Spleen (tissue), 7 donors: ENCODE data around the gene CER1.
"Not testable (repeated sequence)": the region's sequence is repeated elsewhere in the genome, so short reads cannot be mapped to it uniquely, and the experiment has no call there.

ENCODE experiments used
- POLR2A ChIP-seq, 3 donors: fragments of 450-650 bp; IDR thresholded peaks; one replicate each; pipeline ENCODE4 v1.5.1; 2017; ENCODE audit warnings: antibody characterized with exemption in 3 of 3, mild to moderate bottlenecking in 1 of 3
- TF ChIP-seq, protein P1 (sequence below), 11 experiments: fragments of 200-600 bp in 7 of 11; fragments of 450-650 bp in 4 of 11; sonication (generic) in 4 of 11; IDR thresholded peaks in 8 of 11; conservative IDR thresholded peaks in 3 of 11; 1 replicate in 7 of 11; 2 replicates in 4 of 11; pipeline versions ENCODE4 v1.4.0 to v1.8.0; 2016 to 2021; ENCODE audit warnings: antibody characterized with exemption in 11 of 11, inconsistent platforms in 4 of 11, mild to moderate bottlenecking in 1 of 11
- donor health status: DM: no; HTN: no; CAD: no; lungs with moderate emphysema.
- donor health status: DM: no; HTN: no; CAD: no.
- donor health status: DM: no; HTN: no; CAD: no.

DNA sequence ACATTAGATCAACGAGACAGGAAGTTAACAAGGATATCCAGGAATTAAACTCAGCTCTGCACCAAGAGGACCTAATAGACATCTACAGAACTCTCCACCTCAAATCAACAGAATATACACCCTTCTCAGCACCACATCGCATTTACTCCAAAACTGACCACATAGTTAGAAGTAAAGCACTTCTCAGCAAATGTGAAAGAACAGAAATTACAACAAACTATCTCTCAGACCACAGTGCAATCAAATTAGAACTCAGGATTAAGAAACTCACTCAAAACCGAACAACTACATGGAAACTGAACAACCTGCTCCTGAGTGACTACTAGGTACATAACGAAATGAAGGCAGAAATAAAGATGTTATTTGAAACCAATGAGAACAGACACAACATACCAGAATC lies 39.9 kb downstream of the CER1 start:
- TF ChIP-seq, protein P1, sequence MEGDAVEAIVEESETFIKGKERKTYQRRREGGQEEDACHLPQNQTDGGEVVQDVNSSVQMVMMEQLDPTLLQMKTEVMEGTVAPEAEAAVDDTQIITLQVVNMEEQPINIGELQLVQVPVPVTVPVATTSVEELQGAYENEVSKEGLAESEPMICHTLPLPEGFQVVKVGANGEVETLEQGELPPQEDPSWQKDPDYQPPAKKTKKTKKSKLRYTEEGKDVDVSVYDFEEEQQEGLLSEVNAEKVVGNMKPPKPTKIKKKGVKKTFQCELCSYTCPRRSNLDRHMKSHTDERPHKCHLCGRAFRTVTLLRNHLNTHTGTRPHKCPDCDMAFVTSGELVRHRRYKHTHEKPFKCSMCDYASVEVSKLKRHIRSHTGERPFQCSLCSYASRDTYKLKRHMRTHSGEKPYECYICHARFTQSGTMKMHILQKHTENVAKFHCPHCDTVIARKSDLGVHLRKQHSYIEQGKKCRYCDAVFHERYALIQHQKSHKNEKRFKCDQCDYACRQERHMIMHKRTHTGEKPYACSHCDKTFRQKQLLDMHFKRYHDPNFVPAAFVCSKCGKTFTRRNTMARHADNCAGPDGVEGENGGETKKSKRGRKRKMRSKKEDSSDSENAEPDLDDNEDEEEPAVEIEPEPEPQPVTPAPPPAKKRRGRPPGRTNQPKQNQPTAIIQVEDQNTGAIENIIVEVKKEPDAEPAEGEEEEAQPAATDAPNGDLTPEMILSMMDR (IDR thresholded peaks at IDR 0.05 in 8 of 11, conservative IDR thresholded peaks at IDR 0.05 in 3 of 11): not testable (repeated sequence)
- TF ChIP-seq POLR2A (IDR thresholded peaks at IDR 0.05): not testable (repeated sequence)
